Measurements from ENCODE around the gene KLHL33. TPM values are rescaled to one million over a fixed set of nuclear protein-coding genes. Genes with fewer than 3 reads are reported as not detected.
"Not testable (repeated sequence)": the region's sequence is repeated elsewhere in the genome, so short reads cannot be mapped to it uniquely, and the experiment has no call there.

Gene KLHL33
- total and polyA plus RNA-seq, 2 experiments from 2014 or later: 0.05 TPM; not detected in 1

DNA sequence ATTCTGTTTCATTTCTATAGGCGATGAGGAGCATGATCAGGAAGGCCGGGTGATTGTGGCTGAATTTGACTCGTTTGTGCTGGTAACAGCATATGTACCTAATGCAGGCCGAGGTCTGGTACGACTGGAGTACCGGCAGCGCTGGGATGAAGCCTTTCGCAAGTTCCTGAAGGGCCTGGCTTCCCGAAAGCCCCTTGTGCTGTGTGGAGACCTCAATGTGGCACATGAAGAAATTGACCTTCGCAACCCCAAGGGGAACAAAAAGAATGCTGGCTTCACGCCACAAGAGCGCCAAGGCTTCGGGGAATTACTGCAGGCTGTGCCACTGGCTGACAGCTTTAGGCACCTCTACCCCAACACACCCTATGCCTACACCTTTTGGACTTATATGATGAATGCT, 21.0 kb upstream of the KLHL33 start:
- no peaks in the 10 kb centered on the region for H3K9me3 ChIP-seq (ENCODE audit: low read depth)
- H3K27me3 ChIP-seq: no peaks in the 10 kb centered on the region
- peaks cover 26% of the 10 kb centered on the region for H3K4me1 ChIP-seq (ENCODE audit: insufficient read depth)
- peaks cover 66% of the 10 kb centered on the region for H3K79me2 ChIP-seq
- H3K9me2 ChIP-seq (replicated peaks; ENCODE audit: insufficient read depth): no peaks in the 10 kb centered on the region
- WGBS (ENCODE audit: low lambda C conversion rate, missing lambda C conversion rate): 92% methylated on average over 13 of the region's 13 CpGs
- TF ChIP-seq EZH2phosphoT487 (IDR thresholded peaks at IDR 0.05; ENCODE audit: low read depth, severe bottlenecking, unreplicated experiment) (no peak), EZH2 (IDR thresholded peaks at IDR 0.05; ENCODE audit: borderline replicate concordance) (no peak)
- TF ChIP-seq, protein P1, sequence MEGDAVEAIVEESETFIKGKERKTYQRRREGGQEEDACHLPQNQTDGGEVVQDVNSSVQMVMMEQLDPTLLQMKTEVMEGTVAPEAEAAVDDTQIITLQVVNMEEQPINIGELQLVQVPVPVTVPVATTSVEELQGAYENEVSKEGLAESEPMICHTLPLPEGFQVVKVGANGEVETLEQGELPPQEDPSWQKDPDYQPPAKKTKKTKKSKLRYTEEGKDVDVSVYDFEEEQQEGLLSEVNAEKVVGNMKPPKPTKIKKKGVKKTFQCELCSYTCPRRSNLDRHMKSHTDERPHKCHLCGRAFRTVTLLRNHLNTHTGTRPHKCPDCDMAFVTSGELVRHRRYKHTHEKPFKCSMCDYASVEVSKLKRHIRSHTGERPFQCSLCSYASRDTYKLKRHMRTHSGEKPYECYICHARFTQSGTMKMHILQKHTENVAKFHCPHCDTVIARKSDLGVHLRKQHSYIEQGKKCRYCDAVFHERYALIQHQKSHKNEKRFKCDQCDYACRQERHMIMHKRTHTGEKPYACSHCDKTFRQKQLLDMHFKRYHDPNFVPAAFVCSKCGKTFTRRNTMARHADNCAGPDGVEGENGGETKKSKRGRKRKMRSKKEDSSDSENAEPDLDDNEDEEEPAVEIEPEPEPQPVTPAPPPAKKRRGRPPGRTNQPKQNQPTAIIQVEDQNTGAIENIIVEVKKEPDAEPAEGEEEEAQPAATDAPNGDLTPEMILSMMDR (IDR thresholded peaks at IDR 0.05; ENCODE audit: poor library complexity): no peak
- no peak overlapping the region for H3K4me3 ChIP-seq
- DNase-seq (ENCODE audit: low spot score): no peak
- H4K20me1 ChIP-seq (ENCODE audit: insufficient read depth, poor library complexity, severe bottlenecking): peaks cover 4% of the 10 kb centered on the region
- H3K27ac ChIP-seq: peak overlapping the region; percentile 96
- H3K36me3 ChIP-seq (replicated peaks; ENCODE audit: insufficient read depth, low read depth): no peaks in the 10 kb centered on the region
- H2AFZ ChIP-seq: no peak overlapping the region
- peak overlapping the region; percentile 92 for H3K4me2 ChIP-seq

DNA sequence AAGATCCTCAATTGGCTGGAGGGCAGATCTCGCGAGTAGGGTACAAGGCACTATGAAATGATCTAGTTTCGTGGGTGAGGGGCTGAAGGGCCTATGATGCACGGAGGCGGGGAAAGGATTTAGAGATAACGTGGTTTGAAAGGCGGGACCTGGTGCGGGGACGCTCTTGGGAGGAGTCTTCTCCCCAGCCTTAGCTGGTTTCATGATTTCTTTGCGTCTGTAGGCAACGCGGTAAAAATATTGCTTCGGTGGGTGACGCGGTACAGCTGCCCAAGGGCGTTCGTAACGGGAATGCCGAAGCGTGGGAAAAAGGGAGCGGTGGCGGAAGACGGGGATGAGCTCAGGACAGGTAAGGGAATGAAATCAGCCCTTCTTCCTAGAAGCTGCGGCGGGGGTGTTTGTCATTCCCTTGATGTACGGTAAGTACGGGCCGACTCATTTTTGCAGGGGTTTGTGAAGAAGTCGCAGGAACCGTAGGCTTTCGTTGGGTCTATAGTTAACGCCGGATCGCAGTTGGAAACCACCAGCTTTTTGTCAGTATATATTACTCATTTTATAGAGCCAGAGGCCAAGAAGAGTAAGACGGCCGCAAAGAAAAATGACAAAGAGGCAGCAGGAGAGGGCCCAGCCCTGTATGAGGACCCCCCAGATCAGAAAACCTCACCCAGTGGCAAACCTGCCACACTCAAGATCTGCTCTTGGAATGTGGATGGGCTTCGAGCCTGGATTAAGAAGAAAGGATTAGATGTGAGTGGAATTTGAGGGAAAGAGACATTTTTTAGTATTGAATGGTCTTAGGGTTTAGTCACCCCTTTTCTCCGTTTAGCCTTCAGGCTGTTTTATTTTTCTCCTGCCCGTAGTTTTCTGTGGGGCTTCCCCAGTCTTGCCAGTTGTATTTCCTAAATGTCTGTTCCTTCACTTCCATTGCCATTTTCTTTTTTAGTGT, 19.7 kb upstream of the KLHL33 start:
- H3K4me1 ChIP-seq (ENCODE audit: insufficient read depth): peaks cover 26% of the 10 kb centered on the region
- no peaks in the 10 kb centered on the region for H3K36me3 ChIP-seq (replicated peaks; ENCODE audit: insufficient read depth, low read depth)
- no peaks in the 10 kb centered on the region for H3K9me2 ChIP-seq (replicated peaks; ENCODE audit: insufficient read depth)
- DNase-seq (ENCODE audit: low spot score): peak; percentile 89
- peaks cover 63% of the 10 kb centered on the region for H3K79me2 ChIP-seq
- peak overlapping the region; percentile 60 for H3K4me3 ChIP-seq
- H4K20me1 ChIP-seq (ENCODE audit: insufficient read depth, poor library complexity, severe bottlenecking): peaks cover 4% of the 10 kb centered on the region
- TF ChIP-seq EZH2 (IDR thresholded peaks at IDR 0.05; ENCODE audit: borderline replicate concordance) (no peak), EZH2phosphoT487 (IDR thresholded peaks at IDR 0.05; ENCODE audit: low read depth, severe bottlenecking, unreplicated experiment) (no peak)
- TF ChIP-seq, protein P1 (IDR thresholded peaks at IDR 0.05; ENCODE audit: poor library complexity): no peak
- peak overlapping the region; percentile 92 for H3K4me2 ChIP-seq
- H3K9me3 ChIP-seq (ENCODE audit: low read depth): no peaks in the 10 kb centered on the region
- H3K27me3 ChIP-seq: no peaks in the 10 kb centered on the region
- H2AFZ ChIP-seq: peak overlapping the region; percentile 72
- H3K27ac ChIP-seq: peak overlapping the region; percentile 96
- 1% methylated on average over 39 of the region's 39 CpGs for WGBS (ENCODE audit: low lambda C conversion rate, missing lambda C conversion rate)

DNA sequence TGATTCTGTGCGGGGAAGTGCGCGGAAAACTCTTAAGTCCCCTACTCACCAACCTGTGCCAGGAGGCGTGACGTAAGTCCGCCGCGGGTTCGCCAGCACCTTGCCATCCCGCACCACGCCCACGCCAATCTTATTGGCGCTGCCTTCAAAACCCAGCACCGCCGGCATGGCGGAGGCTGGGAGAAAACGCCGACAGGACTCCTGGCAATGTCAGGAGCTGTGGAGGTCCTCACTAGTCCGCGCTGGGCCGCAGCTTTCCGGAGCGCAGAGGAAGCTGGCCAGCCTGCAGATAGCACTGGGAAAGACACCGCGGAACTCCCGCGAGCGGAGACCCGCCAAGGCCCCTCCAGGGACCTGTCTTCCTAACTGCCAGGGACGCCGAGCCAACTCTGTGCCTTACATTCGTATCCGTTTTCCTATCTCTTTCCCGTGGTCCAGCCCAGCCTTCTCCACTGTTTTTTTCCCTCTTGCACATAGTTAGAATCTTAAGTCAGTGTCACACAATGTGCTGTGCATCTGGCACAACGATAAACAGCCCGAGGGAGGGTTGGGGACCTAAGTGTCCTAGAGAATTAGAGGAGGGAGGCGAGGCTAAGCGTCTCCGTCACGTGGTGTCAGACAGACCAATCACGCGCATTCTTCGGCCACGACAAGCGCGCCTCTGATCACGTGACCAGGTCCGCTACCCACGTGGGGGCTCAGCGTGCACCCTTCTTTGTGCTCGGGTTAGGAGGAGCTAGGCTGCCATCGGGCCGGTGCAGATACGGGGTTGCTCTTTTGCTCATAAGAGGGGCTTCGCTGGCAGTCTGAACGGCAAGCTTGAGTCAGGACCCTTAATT, 18.8 kb upstream of the KLHL33 start, which contains the start of the genes APEX1 and OSGEP:
APEX1 (plus strand) TSS at position 711 of the 839 bp plus-strand sequence. CDS start 420 bp downstream, outside the sequence.
OSGEP (minus strand) TSS at position 297 of the 839 bp plus-strand sequence; CDS start at position 168, 129 bp downstream.
- no peaks in the 10 kb centered on the region for H3K27me3 ChIP-seq
- H3K4me1 ChIP-seq (ENCODE audit: insufficient read depth): peaks cover 18% of the 10 kb centered on the region
- peak within 1 kb of the TSS; percentile 92 for H3K4me2 ChIP-seq
- H3K79me2 ChIP-seq: peaks cover 54% of the 10 kb centered on the region
- no peaks in the 10 kb centered on the region for H4K20me1 ChIP-seq (ENCODE audit: insufficient read depth, poor library complexity, severe bottlenecking)
- H3K9me3 ChIP-seq (ENCODE audit: low read depth): no peaks in the 10 kb centered on the region
- DNase-seq (ENCODE audit: low spot score): peak; percentile 100
- H3K9me2 ChIP-seq (replicated peaks; ENCODE audit: insufficient read depth): no peaks in the 10 kb centered on the region
- peak within 1 kb of the TSS; percentile 60 for H3K4me3 ChIP-seq
- no peaks in the 10 kb centered on the region for H3K36me3 ChIP-seq (replicated peaks; ENCODE audit: insufficient read depth, low read depth)
- TF ChIP-seq EZH2phosphoT487 (IDR thresholded peaks at IDR 0.05; ENCODE audit: low read depth, severe bottlenecking, unreplicated experiment) (no peak), EZH2 (IDR thresholded peaks at IDR 0.05; ENCODE audit: borderline replicate concordance) (no peak)
- TF ChIP-seq, protein P1 (IDR thresholded peaks at IDR 0.05; ENCODE audit: poor library complexity): no peak
- peak within 1 kb of the TSS; percentile 96 for H3K27ac ChIP-seq
- H2AFZ ChIP-seq: peak within 1 kb of the TSS; percentile 72
- under 1% methylated on average over 56 of the region's 56 CpGs for WGBS (ENCODE audit: low lambda C conversion rate, missing lambda C conversion rate)

DNA sequence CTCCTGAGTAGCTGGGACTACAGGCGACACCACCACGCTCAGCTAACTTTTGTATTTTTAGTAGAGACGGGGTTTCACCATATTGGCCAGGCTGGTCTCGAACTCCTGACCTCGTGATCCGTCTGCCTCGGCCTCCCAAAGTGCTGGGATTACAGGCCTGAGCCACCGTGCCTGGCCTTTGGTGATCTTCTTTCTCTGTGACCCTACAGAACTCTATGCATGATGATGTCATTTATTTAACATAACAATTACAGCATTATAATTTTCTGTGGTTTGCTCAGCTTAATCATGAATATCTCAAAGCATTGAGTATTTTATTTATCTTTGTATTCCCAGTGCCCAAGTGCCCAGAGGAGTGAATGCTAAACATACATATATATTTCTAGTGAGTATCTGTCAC, 16.9 kb upstream of the KLHL33 start:
- H3K36me3 ChIP-seq (replicated peaks; ENCODE audit: insufficient read depth, low read depth); H4K20me1 ChIP-seq (ENCODE audit: insufficient read depth, poor library complexity, severe bottlenecking); H3K27ac ChIP-seq; H3K9me2 ChIP-seq (replicated peaks; ENCODE audit: insufficient read depth); H3K9me3 ChIP-seq (ENCODE audit: low read depth); H2AFZ ChIP-seq; DNase-seq (ENCODE audit: low spot score); H3K4me3 ChIP-seq; H3K27me3 ChIP-seq: not testable (repeated sequence)
- peaks cover 36% of the 10 kb centered on the region for H3K79me2 ChIP-seq
- H3K4me1 ChIP-seq (ENCODE audit: insufficient read depth): peaks cover 14% of the 10 kb centered on the region
- peak overlapping the region; percentile 70 for H3K4me2 ChIP-seq
- whole genome bisulfite sequencing (ENCODE audit: low lambda C conversion rate, missing lambda C conversion rate): 93% methylated on average over 8 of the region's 8 CpGs

All from hepatocyte (in vitro differentiated cells).